Measurements from ENCODE around the gene PTOV1.

- TF ChIP-seq CTCF (IDR thresholded peaks at IDR 0.05; ENCODE audit: low read depth, low read length, missing input control), result no peak
- no peak for TF ChIP-seq RAD21 (IDR thresholded peaks at IDR 0.05)
- no peak for TF ChIP-seq JUND (IDR thresholded peaks at IDR 0.05)
- no peak for TF ChIP-seq MAX (IDR thresholded peaks at IDR 0.05)
- TF ChIP-seq HNF4G (IDR thresholded peaks at IDR 0.05), result no peak
- no peak for TF ChIP-seq SP1 (IDR thresholded peaks at IDR 0.05)
Measured at GRCh38 chr19:49816590-49816989, 34.4 kb upstream of the PTOV1 start.
